AG10803 (cell line): ENCODE measurements around the gene SPON1.
A peak's percentile ranks its signal among the peaks of the same experiment; 100 is the strongest.
"Not testable (repeated sequence)": the region's sequence is repeated elsewhere in the genome, so short reads cannot be mapped to it uniquely, and the experiment has no call there.

ENCODE experiments used
- DNase-seq: peaks from one replicate; pipeline ENCODE4 v3.0.0; 2010; ENCODE audit warnings: low read depth
- H3K4me3 ChIP-seq: 2 replicates; pipeline ENCODE4 v1.5.1; 2011; ENCODE audit warnings: mild to moderate bottlenecking, low read length, control low read depth
- TF ChIP-seq, protein P1 (sequence below): conservative IDR thresholded peaks from 2 replicates; pipeline ENCODE4 v1.5.1; 2011; ENCODE audit warnings: mild to moderate bottlenecking, low read length, control low read depth, inconsistent platforms

Gene SPON1

DNA sequence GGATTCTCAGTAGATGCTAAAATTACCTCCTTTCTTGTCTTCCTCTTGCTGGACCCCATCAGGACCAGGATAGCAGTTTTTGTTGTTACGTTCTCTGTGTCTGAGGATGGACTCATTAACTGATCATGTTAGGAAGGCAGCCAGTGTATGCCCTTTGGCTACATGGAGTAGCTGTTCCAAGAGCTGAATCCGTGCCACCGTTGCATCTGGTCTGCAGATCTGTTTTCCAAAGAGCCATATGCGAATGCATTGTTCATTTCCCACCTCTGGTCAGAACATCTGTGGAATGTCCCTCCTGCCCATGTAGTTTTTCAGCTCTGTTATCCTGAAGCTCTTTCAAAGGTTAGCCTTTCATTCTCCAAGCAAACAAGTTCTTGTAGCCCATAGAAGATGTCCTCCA lies 188.4 kb downstream of the SPON1 start:
- DNase-seq, result peak; percentile 29
- no peak overlapping the region for H3K4me3 ChIP-seq
- TF ChIP-seq, protein P1, sequence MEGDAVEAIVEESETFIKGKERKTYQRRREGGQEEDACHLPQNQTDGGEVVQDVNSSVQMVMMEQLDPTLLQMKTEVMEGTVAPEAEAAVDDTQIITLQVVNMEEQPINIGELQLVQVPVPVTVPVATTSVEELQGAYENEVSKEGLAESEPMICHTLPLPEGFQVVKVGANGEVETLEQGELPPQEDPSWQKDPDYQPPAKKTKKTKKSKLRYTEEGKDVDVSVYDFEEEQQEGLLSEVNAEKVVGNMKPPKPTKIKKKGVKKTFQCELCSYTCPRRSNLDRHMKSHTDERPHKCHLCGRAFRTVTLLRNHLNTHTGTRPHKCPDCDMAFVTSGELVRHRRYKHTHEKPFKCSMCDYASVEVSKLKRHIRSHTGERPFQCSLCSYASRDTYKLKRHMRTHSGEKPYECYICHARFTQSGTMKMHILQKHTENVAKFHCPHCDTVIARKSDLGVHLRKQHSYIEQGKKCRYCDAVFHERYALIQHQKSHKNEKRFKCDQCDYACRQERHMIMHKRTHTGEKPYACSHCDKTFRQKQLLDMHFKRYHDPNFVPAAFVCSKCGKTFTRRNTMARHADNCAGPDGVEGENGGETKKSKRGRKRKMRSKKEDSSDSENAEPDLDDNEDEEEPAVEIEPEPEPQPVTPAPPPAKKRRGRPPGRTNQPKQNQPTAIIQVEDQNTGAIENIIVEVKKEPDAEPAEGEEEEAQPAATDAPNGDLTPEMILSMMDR, result no peak

DNA sequence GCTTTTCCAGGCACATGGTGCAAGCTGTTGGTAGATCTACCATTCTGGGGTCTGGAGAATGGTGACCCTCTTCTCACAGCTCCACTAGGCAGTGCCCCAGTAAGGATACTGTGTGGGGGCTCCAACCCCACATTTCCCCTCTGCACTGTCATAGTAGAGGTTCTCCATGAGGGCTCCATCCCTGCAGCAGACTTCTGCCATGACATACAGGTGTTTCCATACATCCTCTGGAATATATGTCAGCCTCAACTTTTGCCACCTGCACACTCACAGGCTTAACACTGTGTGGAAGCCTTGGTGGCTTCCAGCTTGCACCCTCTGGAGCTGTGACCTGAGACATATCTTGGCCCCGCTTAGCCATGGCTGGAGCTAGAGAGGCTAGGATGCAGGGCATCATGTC lies 191.6 kb downstream of the SPON1 start:
- not testable (repeated sequence) for H3K4me3 ChIP-seq, DNase-seq

DNA sequence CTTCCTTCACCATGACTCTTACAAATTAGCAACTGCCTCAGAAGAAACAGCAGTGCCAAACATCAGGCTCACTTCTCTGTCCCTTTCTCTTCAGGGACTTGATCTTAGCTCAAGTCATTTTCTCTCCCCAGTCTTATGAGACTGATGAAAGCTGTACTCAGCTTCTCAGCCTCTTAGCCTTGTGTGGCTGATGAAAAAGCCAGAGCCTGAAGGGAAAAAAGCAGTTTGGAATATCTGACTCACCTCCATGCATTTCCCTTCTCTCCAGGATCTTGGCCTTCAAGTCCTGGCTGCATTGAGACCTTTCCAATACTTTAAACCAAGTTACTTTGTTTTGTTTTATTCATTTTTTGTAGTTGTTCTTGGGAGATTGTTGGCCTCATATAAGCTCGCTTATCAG lies 195.9 kb downstream of the SPON1 start:
- TF ChIP-seq, protein P1, result no peak
- H3K4me3 ChIP-seq, result no peak overlapping the region
- no peak for DNase-seq

DNA sequence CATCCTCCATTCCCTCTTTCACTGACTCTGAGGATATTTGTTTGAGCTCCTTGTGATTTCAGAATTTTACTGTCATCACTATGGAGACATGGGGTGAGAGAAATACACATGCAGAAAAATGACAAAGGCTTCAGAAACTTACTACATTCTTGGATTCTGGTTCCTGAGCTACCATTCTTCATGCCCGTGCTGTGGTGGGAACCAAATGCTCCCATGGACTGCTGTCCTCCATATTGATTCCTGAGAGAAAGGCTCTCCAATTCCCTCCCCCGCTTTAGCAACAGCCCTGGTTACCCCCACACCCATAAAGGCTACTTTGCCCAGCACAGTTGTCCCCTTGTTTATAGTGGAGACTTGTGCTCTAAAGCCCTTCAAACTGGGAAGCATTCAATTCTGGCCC lies 201.1 kb downstream of the SPON1 start:
- TF ChIP-seq, protein P1, result no peak
- no peak overlapping the region for H3K4me3 ChIP-seq
- no peak for DNase-seq

DNA sequence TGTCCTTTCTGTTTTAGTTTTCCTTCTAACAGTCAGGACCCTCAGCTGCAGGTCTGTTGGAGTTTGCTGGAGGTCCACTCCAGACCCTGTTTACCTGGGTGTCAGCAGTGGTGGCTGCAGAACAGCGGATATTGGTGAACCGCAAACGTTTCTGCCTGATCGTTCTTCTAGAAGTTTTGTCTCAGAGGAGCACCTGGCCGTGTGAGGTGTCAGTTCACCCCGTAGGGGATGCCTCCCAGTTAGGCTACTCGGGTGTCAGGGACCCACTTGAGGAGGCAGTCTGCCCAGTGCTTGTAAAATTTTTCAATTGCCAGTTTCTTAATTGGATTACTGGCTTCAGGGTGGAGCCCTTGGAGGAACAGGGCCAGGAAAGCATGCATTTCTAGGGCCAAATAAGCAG lies 211.2 kb downstream of the SPON1 start:
- not testable (repeated sequence) for DNase-seq, H3K4me3 ChIP-seq

DNA sequence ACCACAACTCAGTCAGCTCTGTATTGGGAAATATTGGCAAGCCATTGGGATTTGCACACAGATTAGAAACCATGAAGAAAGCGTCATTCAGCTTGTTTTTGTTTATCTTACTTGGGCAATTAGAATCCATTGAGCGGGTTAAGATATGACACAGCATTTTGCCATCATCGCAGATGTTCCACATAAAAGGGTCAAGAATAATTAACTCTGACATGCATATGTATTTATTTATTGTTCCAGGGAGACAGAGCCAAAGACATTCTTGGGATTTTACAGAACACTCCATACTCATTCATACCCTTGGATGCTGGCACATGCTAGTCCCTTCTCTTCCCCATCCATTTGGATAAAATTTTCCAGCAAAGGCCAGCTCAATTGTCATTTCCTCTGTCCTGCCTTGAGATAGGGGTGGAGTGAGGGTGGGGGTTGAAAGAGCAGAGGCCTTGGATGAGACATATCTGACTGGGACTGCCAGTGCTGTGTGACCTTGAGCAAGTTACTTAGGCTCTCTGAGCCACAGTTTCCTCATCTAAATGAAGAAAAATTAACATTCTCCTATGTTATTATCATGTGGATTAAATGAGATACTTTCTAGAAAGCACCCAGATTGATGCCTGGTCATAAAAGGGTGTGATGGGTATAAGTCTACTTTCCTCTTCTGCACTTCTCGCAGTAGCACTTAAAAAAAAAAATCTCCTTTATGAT lies 216.7 kb downstream of the SPON1 start:
- DNase-seq, result peak; percentile 89
- H3K4me3 ChIP-seq, result no peak overlapping the region
- TF ChIP-seq, protein P1, result no peak

DNA sequence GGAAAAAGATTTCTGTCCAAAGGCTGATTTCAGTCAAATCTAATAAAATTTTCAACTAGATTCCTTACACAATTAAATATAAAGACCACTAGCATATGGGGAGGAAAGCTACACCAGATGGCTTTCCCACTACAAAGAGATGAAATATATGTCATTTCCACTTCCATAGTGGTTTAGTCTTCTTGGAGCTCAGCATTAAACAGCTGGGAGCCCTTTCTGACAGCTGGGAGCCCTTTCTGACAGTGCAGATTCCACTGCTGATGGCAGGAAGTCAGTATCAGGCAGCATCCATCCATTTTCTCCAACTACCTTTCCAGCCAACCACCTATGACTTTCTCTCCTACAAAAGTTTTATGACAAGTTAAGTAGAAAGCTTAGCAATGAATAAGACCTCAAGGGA lies 218.6 kb downstream of the SPON1 start:
- TF ChIP-seq, protein P1, result no peak
- DNase-seq, result no peak
- no peak overlapping the region for H3K4me3 ChIP-seq

DNA sequence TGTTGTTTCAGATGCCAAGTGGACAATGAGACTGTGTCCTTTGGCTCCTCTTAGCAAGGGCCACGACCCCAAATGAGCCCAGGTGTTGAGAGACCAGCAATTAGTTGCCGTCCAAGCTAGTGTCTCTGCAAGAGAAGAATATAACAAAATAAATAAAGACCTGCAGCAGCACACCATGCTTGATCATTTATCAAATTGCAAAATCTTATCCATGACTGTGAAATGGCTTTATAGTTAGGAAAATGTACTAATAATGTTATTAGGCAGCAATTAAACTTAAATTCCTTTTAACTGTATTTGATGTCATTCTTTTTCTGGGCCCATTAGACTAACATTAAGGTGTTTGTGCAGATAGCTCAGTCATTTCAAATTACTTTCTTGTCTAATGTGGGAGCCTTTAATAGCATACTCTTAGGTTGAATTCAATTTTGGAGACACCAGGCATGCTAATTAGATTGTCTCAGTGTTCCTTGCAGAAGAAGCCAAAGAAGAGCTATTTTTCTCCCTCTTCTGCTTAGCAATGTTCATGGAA lies 220.4 kb downstream of the SPON1 start:
- DNase-seq, result no peak
- no peak overlapping the region for H3K4me3 ChIP-seq
- TF ChIP-seq, protein P1, result no peak
